IPS DF 4.7 (cell line): Measurements from ENCODE around the gene PI3.
A peak's percentile ranks its signal among the peaks of the same experiment; 100 is the strongest.
"Not testable (repeated sequence)": the region's sequence is repeated elsewhere in the genome, so short reads cannot be mapped to it uniquely, and the experiment has no call there.

Source experiments
- DNase-seq: peaks from one replicate; pipeline ENCODE4 v3.0.0-alpha.2; 2013; ENCODE audit warnings: low spot score; ENCODE audit errors: extremely low read depth

PI3 gene

GRCh38 chr20:45174434-45175364 lies at the start of gene PI3:
PI3 (plus strand) TSS chr20:45174902; CDS start chr20:45174923, 21 bp downstream.
- no peak for DNase-seq

GRCh38 chr20:45128099-45128498 lies 46.6 kb upstream of the PI3 start:
- no peak for DNase-seq

GRCh38 chr20:45136911-45137310 lies 37.8 kb upstream of the PI3 start:
- no peak for DNase-seq

GRCh38 chr20:45138561-45139300 lies 36.0 kb upstream of the PI3 start:
- peak; percentile 38 for DNase-seq

GRCh38 chr20:45139733-45140375 lies 34.8 kb upstream of the PI3 start:
- not testable (repeated sequence) for DNase-seq

GRCh38 chr20:45140836-45141235 lies 33.9 kb upstream of the PI3 start:
- DNase-seq = no peak

- no peak for DNase-seq
These were observed 25.6 kb upstream of the PI3 start for GRCh38 chr20:45149062-45149461.

GRCh38 chr20:45152405-45152804 lies 22.3 kb upstream of the PI3 start:
- no peak for DNase-seq

GRCh38 chr20:45153147-45153546 lies 21.6 kb upstream of the PI3 start:
- no peak for DNase-seq

- DNase-seq = no peak
These were observed 20.9 kb upstream of the PI3 start for GRCh38 chr20:45153752-45154151.

- DNase-seq = no peak
These were observed 20.5 kb upstream of the PI3 start for GRCh38 chr20:45154183-45154582.

- not testable (repeated sequence) for DNase-seq
These were observed 19.9 kb upstream of the PI3 start for GRCh38 chr20:45154794-45155193.

- DNase-seq = no peak
These were observed 18.0 kb upstream of the PI3 start for GRCh38 chr20:45156713-45157112.

- DNase-seq = no peak
These were observed 16.7 kb upstream of the PI3 start for GRCh38 chr20:45157962-45158361.

GRCh38 chr20:45163083-45163803 lies 11.5 kb upstream of the PI3 start:
- DNase-seq = no peak

GRCh38 chr20:45164906-45165305 lies 9.8 kb upstream of the PI3 start:
- no peak for DNase-seq

- DNase-seq = no peak
These were observed 1.2 kb upstream of the PI3 start for GRCh38 chr20:45173522-45173921.

GRCh38 chr20:45176526-45177267 lies 2.0 kb downstream of the PI3 start:
- DNase-seq = no peak

- DNase-seq = no peak
These were observed 4.5 kb downstream of the PI3 start for GRCh38 chr20:45179166-45179565.

GRCh38 chr20:45181639-45182038 lies 6.9 kb downstream of the PI3 start:
- DNase-seq = no peak

GRCh38 chr20:45183084-45183483 lies 8.4 kb downstream of the PI3 start:
- DNase-seq = no peak
